ENCODE data around the gene EBNA1BP2. TPM values are rescaled to one million over a fixed set of nuclear protein-coding genes. Genes with fewer than 3 reads are reported as not detected.
"Not testable (repeated sequence)": the region's sequence is repeated elsewhere in the genome, so short reads cannot be mapped to it uniquely, and the experiment has no call there.

EBNA1BP2 gene
- total and polyA plus RNA-seq, 4 donors = 28.0 to 58.6 (median 40.8) TPM

DNA sequence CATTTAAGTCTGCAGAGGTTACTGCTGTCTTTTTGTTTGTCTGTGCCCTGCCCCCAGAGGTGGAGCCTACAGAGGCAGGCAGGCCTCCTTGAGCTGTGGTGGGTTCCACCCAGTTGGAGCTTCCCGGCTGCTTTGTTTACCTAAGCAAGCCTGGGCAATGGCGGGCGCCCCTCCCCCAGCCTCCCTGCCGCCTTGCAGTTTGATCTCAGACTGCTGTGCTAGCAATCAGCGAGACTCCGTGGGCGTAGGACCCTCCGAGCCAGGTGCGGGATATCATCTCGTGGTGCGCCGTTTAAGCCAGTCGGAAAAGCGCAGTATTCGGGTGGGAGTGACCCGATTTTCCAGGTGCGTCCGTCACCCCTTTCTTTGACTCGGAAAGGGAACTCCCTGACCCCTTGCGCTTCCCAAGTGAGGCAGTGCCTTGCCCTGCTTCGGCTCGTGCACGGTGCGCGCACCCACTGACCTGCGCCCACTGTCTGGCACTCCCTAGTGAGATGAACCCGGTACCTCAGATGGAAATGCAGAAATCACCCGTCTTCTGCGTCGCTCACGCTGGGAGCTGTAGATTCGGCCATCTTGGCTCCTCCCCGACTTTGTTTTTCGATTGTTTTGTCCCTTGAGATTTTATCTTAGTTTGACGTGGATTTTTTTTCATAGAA, 52.0 kb downstream of the EBNA1BP2 start:
- H3K27ac ChIP-seq (ENCODE audit: low read depth in 1 of 2, low read length in 2 of 2); H3K4me3 ChIP-seq (ENCODE audit: low read length in 2 of 2); intact Hi-C loops (cut with DNase I); DNase-seq; H3K27me3 ChIP-seq (ENCODE audit: control insufficient read depth in 1 of 2, insufficient read depth in 2 of 2, low read length in 1 of 2); H3K4me1 ChIP-seq (ENCODE audit: control insufficient read depth in 1 of 2, insufficient read depth in 2 of 2, low read length in 2 of 2); H3K9me3 ChIP-seq (ENCODE audit: control insufficient read depth, low read length); ATAC-seq (ENCODE audit: low FRiP score); H3K36me3 ChIP-seq (ENCODE audit: control insufficient read depth in 1 of 2, insufficient read depth in 2 of 2, low read length in 1 of 2): not testable (repeated sequence)
- 76 to 78% methylated on average over 20 to 35 of the region's 35 CpGs for WGBS, 2 donors

Small RNA genes within 50 kb of the gene (microRNA-seq; reads per million reads assigned to microRNA genes)
- 0 to 1.2 reads per million in 2 donors for gene MIR6733

Other genes starting within 250 kb of the EBNA1BP2 start
- gene SLC2A1, start 213.4 kb downstream of the EBNA1BP2 start, total RNA-seq = 100 to 1,000 TPM in 1 of 2 donors, 10 to 100 TPM in 1; 87.7 to 124 TPM
- 10 to 100 TPM in 1 of 2 donors, 1 to 10 TPM in 1; 6.4 to 11.6 TPM for gene SLC2A1, start 213.4 kb downstream of the EBNA1BP2 start, polyA plus RNA-seq
- under 1 TPM in 1 of 2 donors, not detected in 1; 0.13 TPM for gene CFAP57, start within 50 bp of the EBNA1BP2 start, total RNA-seq
- 1 to 10 TPM in 1 of 2 donors, under 1 TPM in 1; under 0.01 to 1.3 TPM for gene CFAP57, start within 50 bp of the EBNA1BP2 start, polyA plus RNA-seq
- gene TMEM125, start 97.7 kb upstream of the EBNA1BP2 start, total RNA-seq = not detected
- 1 to 10 TPM in 1 of 2 donors, not detected in 1; 6.1 TPM for gene TMEM125, start 97.7 kb upstream of the EBNA1BP2 start, polyA plus RNA-seq
- not detected for gene C1orf210, start 113.3 kb upstream of the EBNA1BP2 start, total RNA-seq
- 1 to 10 TPM in 1 of 2 donors, not detected in 1; 2.3 TPM for gene C1orf210, start 113.3 kb upstream of the EBNA1BP2 start, polyA plus RNA-seq
- 10 to 100 TPM; 41.0 to 65.3 TPM for gene TIE1, start 128.7 kb upstream of the EBNA1BP2 start, total RNA-seq
- 1 to 10 TPM; 4.0 to 4.1 TPM for gene TIE1, start 128.7 kb upstream of the EBNA1BP2 start, polyA plus RNA-seq
- under 1 TPM; 0.18 to 0.52 TPM for gene MPL, start 165.5 kb upstream of the EBNA1BP2 start, total RNA-seq
- gene MPL, start 165.5 kb upstream of the EBNA1BP2 start, polyA plus RNA-seq = under 1 TPM in 1 of 2 donors, not detected in 1; 0.20 TPM
- gene CDC20, start 186.7 kb upstream of the EBNA1BP2 start, total RNA-seq = 1 to 10 TPM in 1 of 2 donors, under 1 TPM in 1; 0.68 to 1.1 TPM
- gene CDC20, start 186.7 kb upstream of the EBNA1BP2 start, polyA plus RNA-seq = 1 to 10 TPM in 1 of 2 donors, under 1 TPM in 1; 0.36 to 1.0 TPM
- gene ELOVL1, start 195.7 kb upstream of the EBNA1BP2 start, total RNA-seq = 10 to 100 TPM; 57.4 to 57.9 TPM
- gene ELOVL1, start 195.7 kb upstream of the EBNA1BP2 start, polyA plus RNA-seq = 10 to 100 TPM; 27.8 to 60.5 TPM
- 10 to 100 TPM; 32.6 to 34.9 TPM for gene MED8, start 217.5 kb upstream of the EBNA1BP2 start, total RNA-seq
- 10 to 100 TPM; 28.9 to 32.2 TPM for gene MED8, start 217.5 kb upstream of the EBNA1BP2 start, polyA plus RNA-seq
- gene SZT2, start 217.6 kb upstream of the EBNA1BP2 start, total RNA-seq = 10 to 100 TPM; 70.6 to 91.5 TPM
- 10 to 100 TPM in 1 of 2 donors, 1 to 10 TPM in 1; 5.6 to 22.6 TPM for gene SZT2, start 217.6 kb upstream of the EBNA1BP2 start, polyA plus RNA-seq

Data from aorta (tissue), 5 donors.